Endodermal cell (in vitro differentiated cells): ENCODE results near the gene CST1. TPM values are rescaled to one million over a fixed set of nuclear protein-coding genes. Genes with fewer than 3 reads are reported as not detected.
A peak's percentile ranks its signal among the peaks of the same experiment; 100 is the strongest.
"Not testable (repeated sequence)": the region's sequence is repeated elsewhere in the genome, so short reads cannot be mapped to it uniquely, and the experiment has no call there.

ENCODE experiments used
- DNase-seq: peaks from one replicate; pipeline ENCODE4 v3.0.0-alpha.2; 2017
- H3K27ac ChIP-seq: 2 replicates; pipeline ENCODE4 v1.5.1; 2013; ENCODE audit warnings: mild to moderate bottlenecking, low read depth, low read length, moderate library complexity
- H3K27me3 ChIP-seq: 2 replicates; pipeline ENCODE4 v1.6.1; 2013; ENCODE audit warnings: mild to moderate bottlenecking, low read length, moderate library complexity; ENCODE audit not compliant: insufficient read depth, control insufficient read depth, poor library complexity, severe bottlenecking
- H3K36me3 ChIP-seq: 2 replicates; pipeline ENCODE4 v1.7.0; 2013; ENCODE audit warnings: mild to moderate bottlenecking, low read length, moderate library complexity; ENCODE audit not compliant: control insufficient read depth, insufficient read depth
- H3K4me1 ChIP-seq: one replicate; pipeline ENCODE4 v1.7.0; 2013; ENCODE audit warnings: low read length; ENCODE audit not compliant: control insufficient read depth, insufficient read depth
- H3K4me3 ChIP-seq: 2 replicates; pipeline ENCODE4 v1.5.1; 2013; ENCODE audit warnings: mild to moderate bottlenecking, low read length, moderate library complexity
- H3K9ac ChIP-seq: 2 replicates; pipeline ENCODE4 v1.6.1; 2013; ENCODE audit warnings: mild to moderate bottlenecking, low read length, moderate library complexity; ENCODE audit not compliant: poor library complexity, severe bottlenecking; ENCODE audit errors: extremely low read depth
- H3K9me3 ChIP-seq: 2 replicates; pipeline ENCODE4 v1.6.1; 2013; ENCODE audit warnings: mild to moderate bottlenecking, low read length, moderate library complexity; ENCODE audit not compliant: control insufficient read depth
- H3K27ac Mint-ChIP-seq: 2 replicates; pipeline ENCODE4 v1.8.0; 2020; ENCODE audit warnings: mixed read lengths
- H3K27me3 Mint-ChIP-seq: 2 replicates; pipeline ENCODE4 v1.8.0; 2021; ENCODE audit warnings: mild to moderate bottlenecking, mixed read lengths; ENCODE audit not compliant: insufficient read depth
- H3K36me3 Mint-ChIP-seq: 2 replicates; pipeline ENCODE4 v1.8.0; 2020; ENCODE audit warnings: low read depth, mixed read lengths
- H3K4me1 Mint-ChIP-seq: 2 replicates; pipeline ENCODE4 v1.8.0; 2020; ENCODE audit warnings: mixed read lengths
- H3K4me3 Mint-ChIP-seq: 2 replicates; pipeline ENCODE4 v1.8.0; 2020; ENCODE audit warnings: mild to moderate bottlenecking, moderate library complexity, mixed read lengths
- H3K9me3 Mint-ChIP-seq: 2 replicates; pipeline ENCODE4 v1.8.0; 2020; ENCODE audit warnings: mild to moderate bottlenecking, mixed read lengths
- WGBS, 2 experiments: methylation state at CpG; one replicate each; pipeline versions ENCODE4 v1.1.5 to v1.1.7; 2013; ENCODE audit warnings: missing lambda C conversion rate in 2 of 2, mixed read lengths in 1 of 2; ENCODE audit not compliant: insufficient coverage in 1 of 2, insufficient read length in 1 of 2; 5-methylcytosine and 5-hydroxymethylcytosine counted together
- total RNA-seq, 2 donors: library from RNA; stranded (reverse); fragmentation: NEBNext Ultra II Directional in 1 of 2; extraction: Animal tissue kit (Norgen Biotek cat#: 25700) in 1 of 2; gene quantifications; 2 replicates in 1 of 2; 3 replicates in 1 of 2; pipeline ENCODE4 v1.2.1, GENCODE V29; 2021
- TF ChIP-seq, protein P1 (sequence below): fragments of 200-600 bp; sonication (generic); conservative IDR thresholded peaks from 2 replicates; pipeline ENCODE4 v1.5.0; 2021; ENCODE audit warnings: antibody characterized with exemption, mild to moderate bottlenecking

Gene CST1
- total RNA-seq, 2 donors from 2014 or later = 123 to 1,051 TPM

DNA sequence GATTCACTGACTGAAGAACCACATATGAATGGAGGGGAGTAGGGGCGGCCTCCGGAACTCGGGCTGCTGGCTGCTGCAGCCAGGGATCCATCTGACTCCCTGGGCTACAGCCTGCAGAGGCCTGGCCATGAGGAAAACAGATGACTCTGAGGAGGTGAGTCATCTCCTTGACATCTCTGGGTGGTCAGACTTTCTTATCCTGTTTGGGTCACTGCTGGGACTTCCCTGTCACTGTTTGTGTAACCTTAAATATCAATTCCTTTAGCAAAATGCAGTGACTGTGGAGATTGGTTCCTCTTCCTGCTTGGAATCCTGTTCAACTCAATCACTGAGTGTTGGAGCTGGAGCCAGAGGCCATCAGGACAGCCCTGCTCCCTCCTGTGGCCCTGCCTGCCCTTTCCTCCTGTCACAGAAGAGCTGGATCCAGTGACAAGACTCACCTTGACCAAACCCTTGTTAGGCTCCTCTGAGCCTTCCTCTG lies 4.4 kb upstream of the CST1 start:
- Mint-ChIP-seq H3K4me3 (peak overlapping the region; percentile 24), H3K4me1 (peaks cover 71% of the 10 kb centered on the region), H3K27me3 (peaks cover 60% of the 10 kb centered on the region), H3K27ac (peak overlapping the region; percentile 80)
- DNase-seq = peak; percentile 68
- not testable (repeated sequence) for H3K9ac ChIP-seq, H3K9me3 ChIP-seq, H3K27me3 ChIP-seq, H3K27ac ChIP-seq, H3K9me3 Mint-ChIP-seq, H3K36me3 ChIP-seq, H3K36me3 Mint-ChIP-seq
- H3K4me3 ChIP-seq = peak overlapping the region; percentile 40
- peaks cover 10% of the 10 kb centered on the region for H3K4me1 ChIP-seq
- WGBS, 2 experiments = 88% methylated on average over 3 of the region's 3 CpGs; no CpG with 5 or more reads in 1 of the 2 experiments

DNA sequence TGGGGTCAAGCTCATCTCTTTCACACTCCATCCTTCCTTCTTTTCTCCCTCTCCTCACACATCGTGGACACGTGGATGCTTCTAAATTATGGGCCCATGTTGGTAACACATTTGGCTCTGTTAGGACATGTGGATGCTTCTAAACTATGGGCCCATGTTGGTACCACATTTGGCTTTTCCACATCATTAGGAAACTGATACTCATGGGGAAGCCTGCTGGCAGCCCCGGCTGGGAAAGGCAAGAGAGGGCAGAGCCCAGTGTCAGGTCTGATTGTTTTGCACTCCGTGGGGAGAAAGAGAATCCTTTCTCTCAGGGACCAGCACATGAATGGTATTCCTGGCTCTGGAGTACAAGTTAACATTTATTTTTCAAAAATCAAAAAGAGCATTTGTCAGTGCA lies 4.0 kb upstream of the CST1 start:
- Histone ChIP-seq H3K27me3 (no peaks in the 10 kb centered on the region), H3K4me1 (peaks cover 10% of the 10 kb centered on the region), H3K36me3 (no peaks in the 10 kb centered on the region), H3K27ac (no peak overlapping the region), H3K4me3 (no peak overlapping the region), H3K9ac (no peak overlapping the region), H3K9me3 (no peaks in the 10 kb centered on the region)
- H3K4me1 Mint-ChIP-seq = peaks cover 75% of the 10 kb centered on the region
- WGBS, 2 experiments = 82 to 83% methylated on average over 3 to 4 of the region's 4 CpGs
- no peak for DNase-seq
- H3K27me3 Mint-ChIP-seq = peaks cover 56% of the 10 kb centered on the region
- peak overlapping the region; percentile 24 for H3K4me3 Mint-ChIP-seq
- peaks cover 8% of the 10 kb centered on the region for H3K9me3 Mint-ChIP-seq
- H3K27ac Mint-ChIP-seq = peak overlapping the region; percentile 80
- TF ChIP-seq, protein P1, sequence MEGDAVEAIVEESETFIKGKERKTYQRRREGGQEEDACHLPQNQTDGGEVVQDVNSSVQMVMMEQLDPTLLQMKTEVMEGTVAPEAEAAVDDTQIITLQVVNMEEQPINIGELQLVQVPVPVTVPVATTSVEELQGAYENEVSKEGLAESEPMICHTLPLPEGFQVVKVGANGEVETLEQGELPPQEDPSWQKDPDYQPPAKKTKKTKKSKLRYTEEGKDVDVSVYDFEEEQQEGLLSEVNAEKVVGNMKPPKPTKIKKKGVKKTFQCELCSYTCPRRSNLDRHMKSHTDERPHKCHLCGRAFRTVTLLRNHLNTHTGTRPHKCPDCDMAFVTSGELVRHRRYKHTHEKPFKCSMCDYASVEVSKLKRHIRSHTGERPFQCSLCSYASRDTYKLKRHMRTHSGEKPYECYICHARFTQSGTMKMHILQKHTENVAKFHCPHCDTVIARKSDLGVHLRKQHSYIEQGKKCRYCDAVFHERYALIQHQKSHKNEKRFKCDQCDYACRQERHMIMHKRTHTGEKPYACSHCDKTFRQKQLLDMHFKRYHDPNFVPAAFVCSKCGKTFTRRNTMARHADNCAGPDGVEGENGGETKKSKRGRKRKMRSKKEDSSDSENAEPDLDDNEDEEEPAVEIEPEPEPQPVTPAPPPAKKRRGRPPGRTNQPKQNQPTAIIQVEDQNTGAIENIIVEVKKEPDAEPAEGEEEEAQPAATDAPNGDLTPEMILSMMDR = no peak
- peaks cover 2% of the 10 kb centered on the region for H3K36me3 Mint-ChIP-seq

DNA sequence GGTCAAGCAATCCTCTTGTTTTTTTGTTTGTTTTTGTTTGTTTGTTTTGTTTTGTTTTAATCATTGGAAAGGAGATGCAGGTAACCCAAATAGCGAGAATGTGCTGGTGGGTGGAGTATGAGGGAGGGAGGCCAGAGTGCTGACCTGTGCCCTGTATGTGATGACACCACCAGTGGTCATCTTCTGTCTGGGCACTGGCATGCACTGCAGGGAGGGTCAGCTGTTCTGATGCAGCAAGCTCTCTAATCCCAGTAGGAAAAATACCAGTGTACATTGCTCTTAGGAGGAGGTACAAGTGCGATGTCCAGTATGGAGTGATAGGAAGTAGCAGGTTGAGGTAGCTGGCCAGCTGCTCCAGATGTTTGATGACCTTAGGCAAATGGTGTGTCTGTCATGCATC lies 2.9 kb upstream of the CST1 start:
- Histone ChIP-seq H3K27me3 (no peaks in the 10 kb centered on the region), H3K9me3 (no peaks in the 10 kb centered on the region), H3K36me3 (no peaks in the 10 kb centered on the region), H3K27ac (no peak overlapping the region), H3K4me3 (no peak overlapping the region), H3K9ac (no peak overlapping the region), H3K4me1 (peaks cover 10% of the 10 kb centered on the region)
- H3K27me3 Mint-ChIP-seq = peaks cover 51% of the 10 kb centered on the region
- H3K27ac Mint-ChIP-seq = no peak overlapping the region
- peaks cover 13% of the 10 kb centered on the region for H3K36me3 Mint-ChIP-seq
- DNase-seq = no peak
- peaks cover 80% of the 10 kb centered on the region for H3K4me1 Mint-ChIP-seq
- TF ChIP-seq, protein P1 = no peak
- H3K4me3 Mint-ChIP-seq = no peak overlapping the region
- H3K9me3 Mint-ChIP-seq = no peaks in the 10 kb centered on the region
- 92 to 95% methylated on average over 2 of the region's 2 CpGs for WGBS, 2 experiments

DNA sequence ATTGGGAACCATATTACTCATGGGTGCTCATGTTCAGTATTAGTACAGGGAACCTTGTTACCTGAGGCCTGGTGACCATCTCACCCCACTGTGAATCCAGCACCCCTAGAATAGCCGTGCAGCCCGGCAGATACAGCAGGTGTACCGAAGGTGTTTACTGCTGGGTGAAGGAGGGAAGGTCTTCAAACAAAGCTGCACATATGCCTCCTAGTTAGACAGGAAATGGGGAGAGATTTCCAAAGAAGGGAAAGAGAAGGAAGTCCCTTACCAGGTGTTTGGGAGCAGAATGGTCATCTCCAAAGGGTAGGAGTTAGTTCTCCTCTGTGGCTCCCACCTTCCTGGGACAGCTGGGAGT lies 2.4 kb upstream of the CST1 start:
- H3K4me1 Mint-ChIP-seq = peaks cover 79% of the 10 kb centered on the region
- H3K27me3 ChIP-seq = no peaks in the 10 kb centered on the region

More for the DNA sequence above, 2.4 kb upstream of the CST1 start:
- Mint-ChIP-seq H3K4me3 (no peak overlapping the region), H3K27me3 (peaks cover 46% of the 10 kb centered on the region), H3K9me3 (no peaks in the 10 kb centered on the region), H3K27ac (no peak overlapping the region), H3K36me3 (peaks cover 16% of the 10 kb centered on the region)
- Histone ChIP-seq H3K4me1 (peaks cover 10% of the 10 kb centered on the region), H3K9me3 (no peaks in the 10 kb centered on the region), H3K36me3 (no peaks in the 10 kb centered on the region), H3K4me3 (no peak overlapping the region), H3K9ac (no peak overlapping the region), H3K27ac (no peak overlapping the region)
- 95% methylated on average over 3 of the region's 3 CpGs; no CpG with 5 or more reads in 1 of the 2 experiments for WGBS, 2 experiments
- TF ChIP-seq, protein P1 = no peak
- DNase-seq = no peak
